GM18861 (cell line): Measurements from ENCODE around the gene CD3G.

Experiments
- ATAC-seq: cut with Tn5 transposase; IDR thresholded peaks from one replicate; pipeline ENCODE4 v1.9.1; 2021; ENCODE audit not compliant: unreplicated experiment

The CD3G gene

GRCh38 chr11:118322721-118323120 is 21.4 kb upstream of the CD3G start:
- ATAC-seq: no peak

- ATAC-seq: no peak
These were observed 18.9 kb upstream of the CD3G start for GRCh38 chr11:118325283-118325682.

- no peak for ATAC-seq
These were observed 15.4 kb upstream of the CD3G start for GRCh38 chr11:118328745-118329144.

GRCh38 chr11:118334745-118335144 is 9.4 kb upstream of the CD3G start:
- ATAC-seq: no peak

GRCh38 chr11:118338637-118339061 is 5.5 kb upstream of the CD3G start:
- no peak for ATAC-seq

- no peak for ATAC-seq
These were observed 4.7 kb upstream of the CD3G start for GRCh38 chr11:118339281-118339961.

GRCh38 chr11:118340449-118340848 is 3.7 kb upstream of the CD3G start:
- no peak for ATAC-seq

GRCh38 chr11:118341261-118341660 is 2.9 kb upstream of the CD3G start:
- ATAC-seq: no peak

GRCh38 chr11:118341815-118342489 is 2.2 kb upstream of the CD3G start:
- no peak for ATAC-seq

GRCh38 chr11:118342503-118343161 is 1.5 kb upstream of the CD3G start, which contains the start of gene CD3D:
CD3D (minus strand) TSS chr11:118342705; CDS start chr11:118342607, 98 bp downstream.
- no peak for ATAC-seq

GRCh38 chr11:118343248-118343647 is 896 bp upstream of the CD3G start:
- ATAC-seq: no peak

- no peak for ATAC-seq
These were observed 5.3 kb downstream of the CD3G start for GRCh38 chr11:118349475-118349874.

- no peak for ATAC-seq
These were observed 9.1 kb downstream of the CD3G start for GRCh38 chr11:118353084-118353710.

GRCh38 chr11:118358071-118358470 is 13.9 kb downstream of the CD3G start:
- ATAC-seq: no peak

GRCh38 chr11:118359295-118359958 is 15.3 kb downstream of the CD3G start, which contains the start of gene UBE4A:
UBE4A (plus strand) TSS chr11:118359600; CDS start chr11:118365081, 5,481 bp downstream.
- ATAC-seq: peak; percentile 75

GRCh38 chr11:118364956-118365615 is 20.9 kb downstream of the CD3G start:
- no peak for ATAC-seq

GRCh38 chr11:118366287-118366686 is 22.1 kb downstream of the CD3G start:
- no peak for ATAC-seq

- ATAC-seq: no peak
These were observed 26.6 kb downstream of the CD3G start for GRCh38 chr11:118370774-118371173.

GRCh38 chr11:118373263-118373662 is 29.1 kb downstream of the CD3G start:
- no peak for ATAC-seq

- ATAC-seq: no peak
These were observed 29.7 kb downstream of the CD3G start for GRCh38 chr11:118373871-118374270.
